ENCODE measurements around the gene HYAL4.

- TF ChIP-seq EP300 (IDR thresholded peaks at IDR 0.05) (no peak), POLR2AphosphoS5 (IDR thresholded peaks at IDR 0.05) (no peak), CTCF (IDR thresholded peaks at IDR 0.05) (no peak)
These were observed 39.7 kb upstream of the HYAL4 start for GRCh38 chr7:123805287-123805686.
